LNCaP clone FGC (cell line): ENCODE measurements around the gene WWP2.
"Not testable (repeated sequence)": the region's sequence is repeated elsewhere in the genome, so short reads cannot be mapped to it uniquely, and the experiment has no call there.

Experiments
- DNase-seq: peaks from one replicate; pipeline ENCODE4 v3.0.0-alpha.2; 2011; ENCODE audit warnings: low read depth
- H3K4me3 ChIP-seq: 2 replicates; pipeline ENCODE4 v1.5.1; 2011; ENCODE audit warnings: mild to moderate bottlenecking, low read depth, low read length, control low read depth
- TF ChIP-seq, protein P1 (sequence below): IDR thresholded peaks from 2 replicates; pipeline ENCODE4 v1.5.1; 2012; ENCODE audit warnings: mild to moderate bottlenecking; ENCODE audit not compliant: control insufficient read depth, insufficient read depth; ENCODE audit errors: extremely low read depth

The WWP2 gene

DNA sequence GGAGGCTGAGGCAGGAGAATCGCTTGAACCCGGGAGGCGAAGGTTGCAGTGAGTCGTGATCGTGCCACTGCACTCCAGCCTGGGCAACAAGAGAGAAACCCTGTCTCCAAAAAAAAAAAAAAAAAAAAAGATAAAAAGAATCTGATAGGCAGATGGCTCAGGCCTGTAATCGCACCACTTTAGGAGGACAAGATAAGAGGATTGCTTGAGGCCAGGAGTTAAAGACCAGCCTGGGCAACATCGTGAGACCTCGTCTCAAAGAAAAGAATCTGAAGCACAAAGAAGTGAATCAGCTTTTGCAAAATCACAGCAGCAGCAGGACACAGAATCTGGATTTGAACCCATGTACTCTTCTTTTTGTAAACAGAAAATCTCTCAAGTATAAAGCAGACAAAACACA, 15.0 kb upstream of the WWP2 start:
- TF ChIP-seq, protein P1, sequence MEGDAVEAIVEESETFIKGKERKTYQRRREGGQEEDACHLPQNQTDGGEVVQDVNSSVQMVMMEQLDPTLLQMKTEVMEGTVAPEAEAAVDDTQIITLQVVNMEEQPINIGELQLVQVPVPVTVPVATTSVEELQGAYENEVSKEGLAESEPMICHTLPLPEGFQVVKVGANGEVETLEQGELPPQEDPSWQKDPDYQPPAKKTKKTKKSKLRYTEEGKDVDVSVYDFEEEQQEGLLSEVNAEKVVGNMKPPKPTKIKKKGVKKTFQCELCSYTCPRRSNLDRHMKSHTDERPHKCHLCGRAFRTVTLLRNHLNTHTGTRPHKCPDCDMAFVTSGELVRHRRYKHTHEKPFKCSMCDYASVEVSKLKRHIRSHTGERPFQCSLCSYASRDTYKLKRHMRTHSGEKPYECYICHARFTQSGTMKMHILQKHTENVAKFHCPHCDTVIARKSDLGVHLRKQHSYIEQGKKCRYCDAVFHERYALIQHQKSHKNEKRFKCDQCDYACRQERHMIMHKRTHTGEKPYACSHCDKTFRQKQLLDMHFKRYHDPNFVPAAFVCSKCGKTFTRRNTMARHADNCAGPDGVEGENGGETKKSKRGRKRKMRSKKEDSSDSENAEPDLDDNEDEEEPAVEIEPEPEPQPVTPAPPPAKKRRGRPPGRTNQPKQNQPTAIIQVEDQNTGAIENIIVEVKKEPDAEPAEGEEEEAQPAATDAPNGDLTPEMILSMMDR = no peak
- DNase-seq = no peak
- H3K4me3 ChIP-seq = no peak overlapping the region

DNA sequence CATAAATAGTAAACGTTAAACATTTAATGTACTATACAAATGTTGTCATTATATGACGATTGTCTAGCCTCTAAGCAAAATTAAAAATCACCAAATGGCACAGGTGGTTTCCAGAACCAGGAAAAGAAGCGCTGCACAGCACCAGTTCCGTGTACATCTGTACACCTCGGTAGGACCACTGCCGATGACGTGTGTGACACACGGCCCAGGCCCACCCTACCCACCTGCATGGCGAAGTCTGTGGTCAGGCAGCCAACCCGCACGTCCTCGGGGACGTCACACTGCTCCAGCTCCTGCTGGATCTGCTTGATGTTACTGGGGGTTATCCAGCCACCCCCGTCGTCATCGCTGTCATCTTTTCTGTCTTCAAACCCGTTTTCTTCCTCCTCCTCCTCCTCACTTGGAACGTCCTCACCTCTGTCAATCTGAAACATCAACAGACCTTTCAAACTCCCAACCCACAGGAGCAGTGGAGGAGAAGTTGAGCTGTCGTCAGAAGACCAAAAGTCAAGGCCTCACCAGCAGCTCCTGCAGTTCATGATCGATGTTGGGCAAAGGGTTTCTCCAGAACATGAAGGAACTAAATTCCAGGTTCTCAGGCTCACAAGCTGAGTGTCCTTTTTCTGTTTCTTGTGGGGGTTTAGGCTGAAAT, 13.3 kb upstream of the WWP2 start:
- no peak for DNase-seq
- TF ChIP-seq, protein P1 = no peak
- H3K4me3 ChIP-seq = no peak overlapping the region

DNA sequence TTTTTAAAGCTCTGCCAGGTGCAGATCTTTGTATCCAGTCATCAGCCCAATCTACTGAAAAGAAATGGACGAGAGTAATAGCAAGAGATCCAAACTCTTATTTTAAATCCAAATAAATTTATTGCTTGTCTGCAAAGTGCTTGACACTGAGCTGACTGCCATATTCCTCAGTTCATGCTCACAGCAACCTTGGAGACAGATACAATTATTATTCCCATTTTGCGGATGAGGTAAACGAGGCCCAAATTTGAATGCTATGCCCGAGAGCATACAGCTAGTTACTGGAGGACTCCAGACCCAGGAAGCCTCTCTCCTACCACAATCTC, 8.0 kb upstream of the WWP2 start:
- H3K4me3 ChIP-seq = peak overlapping the region; percentile 72
- TF ChIP-seq, protein P1 = no peak
- no peak for DNase-seq

DNA sequence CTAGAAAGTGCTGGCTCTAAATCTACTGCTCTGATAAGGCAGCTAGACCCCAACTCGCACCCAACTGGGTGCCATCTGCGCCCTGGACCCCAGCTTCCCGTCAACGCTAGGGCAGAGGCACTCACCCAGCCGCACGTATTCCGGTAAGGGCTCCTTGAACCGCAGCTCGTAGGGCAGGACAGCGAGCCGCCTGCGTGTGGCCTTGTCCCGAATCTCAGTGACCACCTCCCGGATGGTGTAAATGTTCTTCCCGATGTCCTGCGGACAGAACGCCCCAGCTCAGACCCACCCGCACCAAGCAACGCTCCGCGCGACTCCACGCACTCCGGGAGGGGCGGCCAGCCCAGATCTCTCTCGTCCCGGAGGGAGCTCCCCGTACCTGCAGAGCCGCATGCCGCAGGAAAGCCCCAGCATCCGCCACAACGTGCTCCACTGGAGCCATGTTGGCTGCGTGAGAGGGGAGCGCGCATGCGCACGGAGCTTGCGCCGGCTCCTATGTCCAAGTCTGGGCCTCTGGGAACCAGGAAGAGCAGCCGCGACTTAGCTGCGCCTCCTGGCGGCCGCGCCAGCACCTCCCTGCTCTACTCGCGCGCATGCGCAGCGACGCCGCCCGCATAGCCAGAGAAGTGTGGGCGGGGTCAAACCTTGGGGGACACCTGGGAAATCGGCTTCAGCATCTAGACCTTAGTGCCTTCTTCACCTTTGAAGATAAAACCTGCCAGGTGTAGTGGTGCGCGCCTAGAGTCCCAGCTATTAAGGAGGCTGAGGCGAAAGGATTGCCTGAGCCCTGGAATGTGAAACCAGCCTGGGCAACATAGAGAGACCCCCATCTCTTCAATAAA, 7.4 kb upstream of the WWP2 start, which contains the start of gene NOB1:
Gene NOB1 (minus strand): TSS at position 458 of the 842 bp plus-strand sequence. CDS start 16 bp downstream, at position 442.
- TF ChIP-seq, protein P1 = peak; percentile 96

DNA sequence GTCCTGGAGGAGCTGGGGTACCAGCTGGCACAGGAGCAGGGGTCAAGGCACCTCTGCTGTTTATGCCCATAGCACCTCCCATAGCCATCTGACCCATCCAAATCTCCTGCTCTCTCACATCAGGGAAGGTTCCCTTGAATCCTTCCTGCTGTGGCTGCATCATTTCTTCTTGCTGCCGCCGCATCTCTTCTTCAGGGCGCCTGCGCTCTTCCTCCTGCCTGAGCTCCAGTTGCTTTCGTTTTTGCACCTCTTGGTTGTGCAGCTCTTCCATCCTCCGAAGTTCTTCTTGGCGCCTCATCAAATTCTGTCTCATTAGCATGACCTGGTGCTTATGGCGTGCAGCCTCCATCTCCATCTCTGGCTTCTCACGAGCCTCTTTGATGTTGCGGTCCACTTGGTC, 5.4 kb upstream of the WWP2 start:
- TF ChIP-seq, protein P1 = no peak
- H3K4me3 ChIP-seq = no peak overlapping the region
- DNase-seq = no peak

More for the DNA sequence above, 7.4 kb upstream of the WWP2 start, which contains the start of gene NOB1:
- peak within 1 kb of the TSS; percentile 72 for H3K4me3 ChIP-seq
- peak; percentile 89 for DNase-seq

DNA sequence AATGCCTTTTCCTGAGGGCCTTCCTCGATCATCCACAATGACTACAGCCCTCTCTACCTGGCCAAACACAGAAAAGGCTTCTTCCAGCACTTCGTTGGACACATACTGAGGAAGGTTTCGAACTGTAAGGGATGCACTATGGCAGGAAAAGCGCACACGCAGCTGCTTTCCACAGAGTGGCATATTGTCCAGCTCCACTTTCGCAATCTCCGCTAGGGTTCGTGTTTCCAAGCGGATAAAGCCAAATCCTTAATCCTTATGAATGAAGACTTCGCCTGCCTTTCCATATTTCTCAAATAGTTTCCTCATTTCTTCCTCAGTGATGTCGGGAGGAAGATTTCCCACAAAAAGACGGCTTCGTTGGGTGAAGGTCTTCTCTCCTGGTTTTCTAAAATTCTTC, 4.8 kb upstream of the WWP2 start:
- not testable (repeated sequence) for H3K4me3 ChIP-seq, DNase-seq

DNA sequence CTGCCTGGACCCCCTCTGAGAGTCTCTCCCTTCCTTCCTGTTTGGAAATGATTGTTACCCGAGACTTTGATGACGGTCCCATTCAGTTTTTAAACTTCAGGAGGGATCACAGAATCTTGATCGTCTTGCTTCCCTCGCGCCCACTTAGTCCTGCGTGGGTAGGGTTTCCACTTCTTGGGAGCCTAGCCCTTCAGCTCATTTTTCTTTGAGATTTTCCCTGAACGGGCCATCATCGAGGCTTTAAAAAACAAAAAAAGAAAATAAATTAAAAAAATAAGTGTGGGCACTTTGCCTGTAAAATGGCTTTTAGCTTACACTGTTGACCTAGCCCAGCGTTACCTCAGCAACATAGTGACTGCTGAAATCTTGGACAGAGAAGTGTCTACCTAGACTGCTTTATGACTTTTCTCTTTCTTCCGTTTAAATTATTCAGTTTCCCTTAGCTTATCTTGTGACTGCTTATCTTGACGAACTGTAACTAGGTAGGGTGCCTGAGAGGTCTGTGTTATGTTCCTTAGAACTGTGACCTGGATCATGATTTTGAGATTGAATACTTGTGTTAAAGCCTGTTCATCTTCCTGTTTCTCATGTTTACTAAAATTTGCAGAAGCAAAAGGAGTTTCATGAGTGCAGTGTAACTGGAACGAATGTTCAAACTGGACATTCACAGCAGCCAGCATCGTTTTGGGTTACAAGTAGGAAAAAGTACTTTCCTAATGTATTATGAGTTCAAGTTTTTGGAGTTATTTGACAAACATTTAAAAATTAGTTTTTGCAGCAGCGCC, 874 bp downstream of the WWP2 start:
- TF ChIP-seq, protein P1 = no peak
- DNase-seq = peak; percentile 42
- peak overlapping the region; percentile 94 for H3K4me3 ChIP-seq
